Activated T-helper 1 cell treated with anti-CD3 and anti-CD28 coated beads, Interleukin-2, amount 50 U/mL, for 16 hours (primary cell): Measurements from ENCODE around the gene HES5.

Source experiments
- DNase-seq, 2 donors: peaks; one replicate each; pipeline ENCODE4 v3.0.0-alpha.2; 2020; ENCODE audit warnings: low read depth in 1 of 2, low spot score in 1 of 2

The HES5 gene

DNA sequence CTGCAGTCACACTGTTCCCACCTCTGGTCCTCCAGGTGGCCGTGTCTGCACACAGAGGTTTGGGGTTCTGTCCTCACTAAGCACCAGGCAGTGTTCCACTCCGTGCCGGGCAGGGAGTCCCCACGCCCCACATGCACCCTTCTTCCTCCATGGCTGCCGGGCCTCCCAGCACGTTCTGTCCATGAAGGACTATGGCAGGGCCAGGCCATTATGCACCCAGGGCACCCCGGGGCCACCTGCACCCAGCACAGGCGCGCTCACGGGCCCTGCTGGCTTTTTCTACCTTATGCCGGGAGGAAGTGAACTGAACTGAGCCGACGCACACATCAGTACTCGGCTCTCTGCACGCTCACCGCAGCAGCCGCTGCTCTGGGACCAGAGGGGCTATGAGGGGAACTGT is 13.9 kb downstream of the HES5 start:
- DNase-seq, result no peak

- no peak for DNase-seq
These were observed 14.3 kb downstream of the HES5 start for GRCh38 chr1:2515763-2516080.

DNA sequence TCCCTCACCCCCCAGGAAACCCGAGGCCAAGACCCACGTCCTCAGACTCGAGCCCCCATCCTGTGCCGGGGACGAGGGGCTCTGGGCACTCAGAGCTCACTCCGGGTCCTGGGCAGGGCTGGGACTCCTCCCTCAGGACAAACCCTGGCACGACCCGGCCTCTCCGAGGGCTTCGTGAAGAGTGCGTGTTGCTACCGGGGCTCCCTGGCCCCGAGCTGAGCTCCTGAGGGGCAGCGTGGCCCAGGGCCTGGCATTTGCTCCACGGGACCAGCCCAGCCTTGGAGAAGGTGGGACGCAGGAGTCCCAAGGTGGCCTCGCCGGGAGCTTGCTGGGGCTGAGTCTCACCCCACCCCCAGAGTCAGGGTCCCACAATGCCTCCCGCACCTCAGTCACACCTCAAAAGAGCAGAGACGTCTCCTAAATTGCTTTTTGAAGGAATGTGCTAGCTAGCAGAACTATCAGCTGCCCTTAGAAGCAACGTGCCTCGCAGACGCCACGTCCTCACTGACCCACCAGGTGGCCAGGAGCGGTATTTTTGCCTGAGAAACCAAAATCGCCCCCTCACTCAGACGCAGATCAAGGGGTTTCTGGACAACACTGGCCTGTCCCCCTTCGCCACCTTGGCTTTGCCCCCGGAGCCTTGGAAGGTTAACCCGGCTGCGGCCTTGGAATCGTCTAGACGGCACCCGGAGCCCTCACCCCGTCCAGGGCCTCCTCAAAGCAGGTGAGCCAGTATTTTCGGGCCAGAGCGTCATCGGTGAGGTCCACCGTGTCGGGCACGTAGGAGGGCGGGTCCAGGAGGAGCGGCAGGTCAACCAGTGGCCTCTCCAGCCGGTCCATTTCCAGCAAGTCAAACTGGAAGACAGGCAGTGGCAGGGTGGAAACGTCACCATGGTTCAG is 14.9 kb downstream of the HES5 start:
- DNase-seq, result no peak

GRCh38 chr1:2513939-2514652 is 16.0 kb downstream of the HES5 start:
- DNase-seq, result no peak

GRCh38 chr1:2512862-2513421 is 17.1 kb downstream of the HES5 start:
- DNase-seq, result no peak

GRCh38 chr1:2510366-2511155 is 19.5 kb downstream of the HES5 start:
- DNase-seq, result no peak

DNA sequence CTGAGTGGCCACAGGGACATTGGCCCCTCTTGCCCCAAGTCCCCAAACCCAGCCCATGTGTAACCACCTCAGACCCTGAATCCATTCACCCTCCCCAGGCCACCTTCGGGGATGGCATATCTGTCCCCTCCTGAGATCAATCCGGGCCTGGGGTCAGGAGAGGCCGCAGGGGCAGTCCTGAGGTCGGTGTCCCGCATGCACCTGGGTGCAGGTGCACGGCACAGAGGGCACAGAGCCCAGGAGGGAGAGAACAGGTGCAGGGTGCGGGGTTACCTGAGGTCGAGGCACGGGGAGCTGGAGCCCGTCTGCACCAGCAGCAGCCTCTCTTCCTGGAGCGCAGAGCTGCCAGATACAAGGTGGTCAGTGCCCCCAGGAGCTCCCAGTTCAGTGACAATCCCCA is 20.5 kb downstream of the HES5 start:
- DNase-seq, result no peak

DNA sequence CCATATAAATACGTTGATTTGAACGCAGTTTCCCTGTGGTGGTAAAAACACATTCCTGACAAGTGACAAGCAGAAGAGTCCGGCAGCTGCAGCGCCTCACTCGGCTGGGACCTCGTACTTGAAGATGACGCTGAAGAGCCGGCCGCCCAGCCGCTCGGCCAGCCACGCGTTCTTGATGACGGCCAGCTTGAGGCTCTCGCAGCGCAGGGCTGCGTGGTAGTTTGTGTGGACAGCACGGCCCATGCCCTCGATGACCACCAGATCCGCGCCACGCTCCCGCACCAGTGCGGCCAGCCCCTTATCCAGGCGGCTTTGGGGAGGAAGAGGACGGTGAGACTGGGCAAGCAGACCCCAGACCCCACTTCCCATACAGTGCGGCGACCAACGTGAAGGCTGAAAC is 21.3 kb downstream of the HES5 start:
- DNase-seq, result no peak

DNA sequence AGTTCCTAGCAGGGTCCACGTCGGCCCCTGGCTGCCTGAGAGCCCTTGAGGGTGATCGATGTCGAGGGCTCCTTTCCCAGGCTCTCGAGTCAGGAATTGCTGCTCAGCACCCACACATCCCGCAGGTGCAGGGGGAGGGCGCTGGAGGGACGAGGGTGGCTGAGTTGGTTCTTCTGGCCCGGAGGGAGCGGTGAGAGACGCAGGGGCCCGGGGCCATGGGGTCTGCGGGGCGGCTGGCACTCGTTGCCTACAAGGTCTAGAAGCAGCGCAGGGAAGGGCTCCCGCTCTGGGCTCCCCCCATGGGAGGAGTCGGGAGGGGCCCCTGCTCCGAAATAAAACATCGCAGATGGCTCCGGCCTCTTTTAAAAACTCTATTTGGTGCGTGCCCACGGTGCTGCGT is 21.9 kb downstream of the HES5 start:
- DNase-seq, result no peak

DNA sequence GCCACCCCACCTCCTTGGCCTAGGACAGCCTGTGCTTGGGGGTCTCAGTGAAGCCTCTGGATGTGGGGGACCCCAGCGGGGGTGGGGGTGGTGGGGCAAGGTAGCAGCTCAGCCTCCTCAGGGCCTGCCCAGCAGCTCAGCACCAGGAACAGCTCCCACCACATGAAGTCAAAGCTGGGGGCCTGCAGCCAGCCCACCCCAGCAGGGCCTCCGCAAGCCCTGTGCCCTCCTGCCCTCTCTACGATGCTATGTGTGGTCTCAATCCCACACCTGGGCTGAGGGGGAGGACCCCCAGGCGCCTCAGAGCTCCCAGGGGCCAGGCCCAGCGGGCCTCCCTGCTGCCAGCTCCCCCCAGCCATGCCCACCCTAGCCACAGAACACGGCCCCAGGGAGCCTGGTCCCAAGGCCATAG is 22.3 kb downstream of the HES5 start:
- no peak for DNase-seq

DNA sequence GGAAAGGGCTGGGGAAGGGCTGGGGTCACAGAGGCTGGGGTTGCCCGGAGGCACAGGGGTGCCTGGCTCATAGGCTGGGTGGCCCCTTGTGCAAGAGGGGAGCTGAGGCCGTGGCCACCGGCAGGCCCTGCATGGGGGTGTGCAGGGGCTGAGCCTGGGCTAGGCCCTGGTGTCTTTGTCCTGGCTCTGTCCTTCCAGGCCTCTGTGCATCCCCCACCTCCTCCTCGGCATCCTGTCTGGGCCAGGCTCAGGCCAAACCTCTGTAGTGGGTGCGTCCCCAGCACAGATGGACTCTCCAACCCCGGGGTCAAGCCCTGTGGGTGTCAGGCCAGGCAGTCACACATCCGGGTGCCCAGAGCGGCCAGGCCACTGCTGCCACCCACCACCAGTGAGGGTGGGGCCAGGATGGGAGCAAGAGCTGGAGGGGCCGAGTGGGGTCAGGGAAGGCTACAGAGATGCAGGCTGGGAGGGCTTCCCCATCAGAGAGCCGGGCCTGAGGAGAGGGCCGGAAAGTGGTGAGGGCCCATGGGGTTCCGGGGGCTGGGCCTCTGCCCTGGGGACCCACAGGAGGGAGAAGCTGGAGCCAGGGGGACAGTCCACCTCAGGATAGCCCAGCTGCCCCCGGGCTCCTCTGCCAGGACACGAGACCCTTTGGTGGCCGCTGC is 23.0 kb downstream of the HES5 start:
- no peak for DNase-seq

GRCh38 chr1:2506007-2506860 is 23.8 kb downstream of the HES5 start:
- no peak for DNase-seq

DNA sequence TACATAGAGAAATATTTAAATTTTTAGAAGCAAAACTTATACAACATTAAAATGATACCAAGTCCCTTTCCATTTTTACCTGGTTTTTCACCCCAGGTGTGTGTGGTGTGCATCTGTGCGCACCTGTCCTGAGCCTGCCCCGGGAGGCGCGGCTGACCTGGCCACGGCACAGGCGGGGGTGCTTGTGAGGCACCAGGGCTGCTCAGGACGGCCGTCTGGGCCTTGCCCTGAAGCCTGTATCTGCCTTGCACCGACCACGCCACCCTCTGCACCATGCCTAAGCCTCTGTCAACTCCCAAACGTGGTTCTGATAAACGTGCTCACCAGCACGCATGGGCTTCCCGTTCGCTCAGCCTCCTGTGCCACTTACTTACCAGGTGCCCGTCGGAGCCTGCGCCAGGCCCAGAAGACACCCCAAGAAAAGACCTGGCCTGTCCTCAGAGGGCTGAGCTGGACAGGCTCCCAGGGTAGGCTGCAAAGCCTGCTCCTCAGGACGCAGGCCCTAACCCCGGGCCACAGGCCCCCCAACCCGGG is 24.5 kb downstream of the HES5 start:
- DNase-seq, result no peak

GRCh38 chr1:2504949-2505272 is 25.2 kb downstream of the HES5 start:
- DNase-seq, result no peak

DNA sequence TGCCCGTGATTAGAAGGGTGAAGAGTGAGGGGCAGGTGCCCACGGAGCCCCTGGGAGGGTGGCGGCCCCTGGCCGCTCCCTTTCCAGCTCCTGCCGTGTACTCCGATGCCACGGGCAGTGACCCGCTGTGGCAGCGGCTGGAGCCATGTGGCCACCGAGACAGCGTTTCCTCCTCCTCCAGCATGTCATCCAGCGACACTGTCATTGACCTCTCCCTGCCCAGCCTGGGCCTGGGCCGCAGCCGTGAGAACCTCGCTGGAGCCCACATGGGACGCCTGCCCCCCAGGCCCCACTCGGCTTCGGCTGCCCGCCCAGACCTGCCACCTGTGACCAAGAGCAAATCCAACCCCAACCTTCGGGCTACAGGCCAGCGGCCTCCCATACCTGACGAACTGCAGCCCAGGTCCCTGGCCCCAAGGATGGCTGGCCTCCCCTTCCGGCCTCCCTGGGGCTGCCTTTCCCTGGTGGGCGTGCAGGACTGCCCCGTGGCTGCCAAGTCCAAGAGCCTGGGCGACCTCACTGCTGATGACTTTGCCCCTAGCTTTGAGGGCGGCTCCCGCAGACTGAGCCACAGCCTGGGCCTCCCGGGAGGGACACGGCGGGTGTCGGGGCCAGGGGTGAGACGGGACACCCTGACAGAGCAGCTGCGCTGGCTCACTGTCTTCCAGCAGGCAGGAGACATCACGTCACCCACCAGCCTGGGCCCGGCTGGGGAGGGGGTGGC is 25.7 kb downstream of the HES5 start:
- DNase-seq, result no peak

DNA sequence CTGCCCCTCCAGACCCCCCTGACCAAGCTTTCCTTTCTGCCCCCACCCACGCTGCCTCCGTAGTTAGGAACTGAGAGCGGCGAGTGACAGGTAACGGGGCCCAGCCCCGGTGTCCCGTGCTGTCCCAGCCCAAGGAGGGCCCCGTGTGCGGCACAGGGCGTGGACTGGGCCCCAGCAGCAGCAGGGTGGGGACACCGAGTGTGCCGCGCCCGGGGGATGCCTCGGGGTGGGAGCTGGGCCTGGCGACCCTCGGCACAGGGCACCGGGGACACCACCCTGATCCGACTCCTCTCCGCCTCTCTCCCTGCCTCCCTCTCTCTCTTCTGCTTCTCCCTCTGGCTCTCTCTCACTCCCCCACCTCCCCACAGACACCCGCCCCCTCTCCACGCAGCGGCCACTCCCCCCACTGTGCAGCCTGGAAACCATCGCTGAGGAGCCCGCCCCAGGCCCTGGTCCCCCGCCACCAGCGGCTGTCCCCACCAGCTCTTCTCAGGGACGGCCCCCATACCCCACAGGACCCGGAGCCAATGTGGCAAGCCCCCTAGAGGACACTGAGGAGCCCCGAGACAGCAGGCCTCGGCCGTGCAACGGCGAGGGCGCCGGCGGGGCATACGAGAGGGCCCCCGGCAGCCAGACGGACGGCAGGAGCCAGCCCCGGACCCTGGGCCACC is 26.4 kb downstream of the HES5 start:
- no peak for DNase-seq

DNA sequence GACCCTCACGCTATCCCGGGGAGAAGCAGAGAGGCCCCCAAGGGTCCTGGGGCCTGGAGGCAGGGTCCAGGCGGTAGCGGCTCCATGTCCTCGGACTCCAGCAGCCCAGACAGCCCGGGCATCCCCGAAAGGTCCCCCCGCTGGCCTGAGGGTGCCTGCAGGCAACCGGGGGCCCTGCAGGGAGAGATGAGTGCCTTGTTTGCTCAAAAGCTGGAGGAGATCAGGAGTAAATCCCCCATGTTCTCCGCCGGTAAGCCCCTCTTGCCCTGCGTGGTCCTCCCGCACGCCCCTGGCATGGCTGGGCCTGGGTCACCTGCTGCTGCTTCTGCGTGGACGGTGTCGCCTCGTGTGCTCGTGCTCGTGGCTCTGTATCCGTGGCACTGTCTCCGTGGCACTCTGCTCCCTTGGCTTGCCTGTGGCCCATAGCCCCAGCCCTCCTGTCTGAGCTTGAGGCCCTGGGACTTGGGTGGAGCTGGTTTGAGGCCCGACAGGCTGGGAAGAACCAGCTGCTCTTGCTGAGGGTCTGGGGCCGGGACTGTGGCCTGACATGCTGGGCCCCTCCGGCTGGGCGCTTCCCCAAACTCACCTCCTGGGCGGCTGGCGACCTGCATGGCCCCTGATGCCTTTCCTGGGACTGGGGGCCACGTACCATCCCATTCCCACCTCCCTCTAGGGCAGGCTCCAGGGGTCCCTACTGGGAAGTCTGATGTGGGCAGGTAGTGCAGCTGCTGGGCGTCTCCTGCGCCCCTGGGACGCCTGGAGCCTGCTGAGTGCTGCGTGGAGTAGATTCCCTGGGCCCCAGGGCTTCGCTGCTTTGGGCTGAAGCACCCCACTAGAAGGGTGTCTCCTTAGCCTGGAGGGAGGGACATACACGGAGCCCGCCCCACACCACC is 27.2 kb downstream of the HES5 start:
- no peak for DNase-seq

DNA sequence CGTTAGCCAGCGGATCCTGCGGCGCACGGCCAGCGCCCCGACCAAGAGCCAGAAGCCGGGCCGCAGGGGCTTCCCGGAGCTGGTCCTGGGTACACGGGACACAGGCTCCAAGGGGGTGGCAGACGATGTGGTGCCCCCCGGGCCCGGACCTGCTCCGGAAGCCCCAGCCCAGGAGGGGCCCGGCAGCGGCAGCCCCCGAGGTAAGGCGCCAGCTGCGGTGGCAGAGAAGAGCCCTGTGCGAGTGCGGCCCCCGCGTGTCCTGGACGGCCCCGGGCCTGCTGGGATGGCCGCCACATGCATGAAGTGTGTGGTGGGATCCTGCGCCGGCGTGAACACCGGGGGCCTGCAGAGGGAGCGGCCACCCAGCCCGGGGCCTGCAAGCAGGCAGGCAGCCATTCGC is 27.9 kb downstream of the HES5 start:
- DNase-seq, result no peak
